IMR-90 (cell line): ENCODE data around the gene PPP1R12B. TPM values are rescaled to one million over a fixed set of nuclear protein-coding genes. Genes with fewer than 3 reads are reported as not detected.
A peak's percentile ranks its signal among the peaks of the same experiment; 100 is the strongest.

ENCODE experiments used
- ATAC-seq: fragments of 200-7000 bp; cut with Tn5 transposase; 2 replicates; pipeline ENCODE4 v1.9.1; 2020; ENCODE audit warnings: low read depth, mild to moderate bottlenecking, moderate library complexity
- BruUV-seq: library from RNA; stranded (reverse); fragments of 400-500 nt; replicated peaks from 2 replicates; lab custom pipeline; 2021; lab: Mats Ljungman, UMichigan
- CTCF ChIA-PET: fragments of 300-600 bp; formaldehyde crosslinking; extraction: SDS; loops from one replicate; lab custom pipeline; 2021; ENCODE audit warnings: antibody characterized with exemption; lab: Yijun Ruan, JAX
- POLR2A ChIA-PET: fragments of 300-600 bp; sonication (Branson Sonifier 250); formaldehyde crosslinking; loops from one replicate; lab custom pipeline; 2022; ENCODE audit warnings: antibody characterized with exemption; ENCODE audit not compliant: unreplicated experiment; lab: Charles Lee
- DNase-seq: peaks from one replicate; pipeline ENCODE4 v3.0.0; 2013
- H2AFZ ChIP-seq: replicated peaks from 2 replicates; pipeline ENCODE3; 2013; ENCODE audit warnings: low read length, mild to moderate bottlenecking; ENCODE audit not compliant: poor library complexity
- H2AK5ac ChIP-seq: 2 replicates; pipeline ENCODE4 v1.6.1; 2013; ENCODE audit warnings: low read depth, low read length, inconsistent platforms
- H2AK9ac ChIP-seq: replicated peaks from 2 replicates; pipeline ENCODE3; 2013; ENCODE audit warnings: mild to moderate bottlenecking, low read depth, low read length, moderate library complexity; ENCODE audit not compliant: poor library complexity
- H2BK120ac ChIP-seq: 2 replicates; pipeline ENCODE4 v1.6.1; 2013; ENCODE audit warnings: low read depth, low read length, inconsistent platforms
- H2BK15ac ChIP-seq: 3 replicates; pipeline ENCODE4 v1.6.1; 2013; ENCODE audit warnings: low read depth, low read length, inconsistent platforms
- H2BK20ac ChIP-seq: 2 replicates; pipeline ENCODE4 v1.6.1; 2013; ENCODE audit warnings: low read depth, mild to moderate bottlenecking, inconsistent platforms, low read length, moderate library complexity
- H2BK5ac ChIP-seq: 2 replicates; pipeline ENCODE4 v1.6.1; 2013; ENCODE audit warnings: mild to moderate bottlenecking, low read depth, low read length, inconsistent platforms; ENCODE audit not compliant: poor library complexity, severe bottlenecking
- H3K14ac ChIP-seq: replicated peaks from 2 replicates; pipeline ENCODE4 v1.6.1; 2013; ENCODE audit warnings: low read depth, low read length, inconsistent platforms
- H3K18ac ChIP-seq: 2 replicates; pipeline ENCODE4 v1.6.1; 2013; ENCODE audit warnings: low read depth, low read length, control low read depth
- H3K23ac ChIP-seq: 2 replicates; pipeline ENCODE4 v1.6.1; 2013; ENCODE audit warnings: low read depth, low read length, inconsistent platforms
- H3K27ac ChIP-seq: 2 replicates; pipeline ENCODE4 v1.5.1; 2013; ENCODE audit warnings: mild to moderate bottlenecking, control low read depth, low read length; ENCODE audit not compliant: insufficient read depth
- H3K27me3 ChIP-seq: 2 replicates; pipeline ENCODE4 v1.6.1; 2013; ENCODE audit warnings: low read length; ENCODE audit not compliant: control insufficient read depth, insufficient read depth
- H3K36me3 ChIP-seq: 2 replicates; pipeline ENCODE4 v1.6.1; 2013; ENCODE audit warnings: low read length, mixed read lengths; ENCODE audit not compliant: control insufficient read depth, insufficient read depth
- H3K4ac ChIP-seq: 2 replicates; pipeline ENCODE4 v1.6.1; 2013; ENCODE audit warnings: low read depth, low read length, inconsistent platforms
- H3K4me1 ChIP-seq: 2 replicates; pipeline ENCODE4 v1.6.1; 2013; ENCODE audit warnings: low read length, mixed read lengths; ENCODE audit not compliant: control insufficient read depth, insufficient read depth
- H3K4me2 ChIP-seq: 2 replicates; pipeline ENCODE4 v1.6.1; 2013; ENCODE audit warnings: low read depth, mild to moderate bottlenecking, control low read depth, low read length, moderate library complexity
- H3K4me3 ChIP-seq: 2 replicates; pipeline ENCODE4 v1.5.1; 2013; ENCODE audit warnings: low read depth, mild to moderate bottlenecking, control low read depth, low read length, moderate library complexity; ENCODE audit not compliant: insufficient read depth
- H3K56ac ChIP-seq: 2 replicates; pipeline ENCODE4 v1.6.1; 2013; ENCODE audit warnings: low read length, inconsistent platforms; ENCODE audit not compliant: insufficient read depth; ENCODE audit errors: extremely low read depth
- H3K79me1 ChIP-seq, 2 experiments: 2 replicates each; pipeline ENCODE4 v1.6.1; 2013; ENCODE audit warnings: low read length in 2 of 2, inconsistent platforms in 1 of 2, low read depth in 1 of 2
- H3K9ac ChIP-seq: 2 replicates; pipeline ENCODE4 v1.6.1; 2013; ENCODE audit warnings: low read depth, low read length, control low read depth
- H3K9me1 ChIP-seq: 2 replicates; pipeline ENCODE4 v1.6.1; 2013; ENCODE audit warnings: low read length, inconsistent platforms; ENCODE audit not compliant: insufficient read depth
- H3K9me3 ChIP-seq: 2 replicates; pipeline ENCODE4 v1.6.1; 2013; ENCODE audit warnings: low read length; ENCODE audit not compliant: control insufficient read depth, insufficient read depth
- H4K20me1 ChIP-seq: 2 replicates; pipeline ENCODE4 v1.6.1; 2013; ENCODE audit warnings: low read length, inconsistent platforms; ENCODE audit not compliant: insufficient read depth
- H4K5ac ChIP-seq: 2 replicates; pipeline ENCODE4 v1.6.1; 2013; ENCODE audit warnings: mild to moderate bottlenecking, low read depth, low read length, control low read depth
- H4K8ac ChIP-seq, 2 experiments: 2 replicates each; pipeline ENCODE4 v1.6.1; 2013; ENCODE audit warnings: low read depth in 2 of 2, low read length in 2 of 2, control low read depth in 1 of 2, inconsistent platforms in 1 of 2
- H4K91ac ChIP-seq: 2 replicates; pipeline ENCODE4 v1.6.1; 2013; ENCODE audit warnings: low read depth, low read length, inconsistent platforms; ENCODE audit not compliant: insufficient read depth
- CEBPB ChIP-seq: IDR thresholded peaks from 2 replicates; pipeline ENCODE4 v1.6.1; 2012; ENCODE audit warnings: low read depth, low read length, improper control_type of control experiment
- ELK1 ChIP-seq: fragments of 150-350 bp; IDR thresholded peaks from 2 replicates; pipeline ENCODE4 v1.6.1; 2016; ENCODE audit warnings: low read depth, mild to moderate bottlenecking, low read length, moderate library complexity, borderline replicate concordance
- FOS ChIP-seq: fragments of 150-350 bp; IDR thresholded peaks from 2 replicates; pipeline ENCODE4 v1.6.1; 2016; ENCODE audit warnings: low read depth, low read length
- MAFK ChIP-seq: IDR thresholded peaks from 2 replicates; pipeline ENCODE4 v1.6.1; 2012; ENCODE audit warnings: low read depth, low read length, improper control_type of control experiment
- RAD21 ChIP-seq: IDR thresholded peaks from 2 replicates; pipeline ENCODE4 v1.6.1; 2012; ENCODE audit warnings: low read length, improper control_type of control experiment
- RCOR1 ChIP-seq: IDR thresholded peaks from 2 replicates; pipeline ENCODE4 v1.6.1; 2012; ENCODE audit warnings: mild to moderate bottlenecking, low read length, improper control_type of control experiment; ENCODE audit not compliant: insufficient replicate concordance
- SMC3 ChIP-seq: fragments of 150-350 bp; IDR thresholded peaks from 2 replicates; pipeline ENCODE4 v1.6.1; 2016; ENCODE audit warnings: low read depth, mild to moderate bottlenecking, antibody characterized with exemption, low read length, moderate library complexity
- WGBS, 2 experiments: methylation state at CpG; one replicate each; pipeline versions ENCODE4 v1.1.5 to v1.1.7; 2013; ENCODE audit warnings: missing lambda C conversion rate in 2 of 2; ENCODE audit not compliant: insufficient read length in 1 of 2; ENCODE audit errors: extremely low coverage in 2 of 2; 5-methylcytosine and 5-hydroxymethylcytosine counted together
- dilution Hi-C: fragments of 300-500 bp; cut with HindIII; formaldehyde crosslinking; loops from one replicate; pipeline ENCODE4 v1.14.3; 2018; ENCODE audit warnings: low sequenced_read_pairs; ENCODE audit not compliant: unreplicated experiment
- in situ Hi-C: fragments of 300-500 bp; cut with MboI; formaldehyde crosslinking; loops from 3 replicates; pipeline ENCODE4 v1.14.3; 2019; ENCODE audit warnings: low sequenced_read_pairs, inconsistent platforms, mixed read lengths
- intact Hi-C: fragments of 100-400 bp; cut with micrococcal nuclease; formaldehyde crosslinking; loops from 2 replicates; pipeline ENCODE4 v1.10.0; 2022
- polyA plus RNA-seq, 3 experiments: library from polyadenylated mRNA; depleted of rRNA; stranded (reverse); fragments of >200 nt; gene quantifications; 2 replicates each; pipeline ENCODE4 v1.2.3, GENCODE V29; 2012; ENCODE audit warnings: low replicate concordance in 1 of 3
- total RNA-seq: library from RNA; depleted of rRNA; stranded (reverse); fragments of >200 nt; gene quantifications from 2 replicates; pipeline ENCODE4 v1.2.3, GENCODE V29; 2012

PPP1R12B gene
- total and polyA plus RNA-seq, 2 of the 4 experiments (the other 2 are of a cell fraction) = 8.5 to 12.0 TPM

GRCh38 chr1:202591515-202591914 is 243.0 kb downstream of the PPP1R12B start:
- H4K20me1 ChIP-seq = no peaks in the 10 kb centered on the region
- H3K27me3 ChIP-seq = no peaks in the 10 kb centered on the region
- CTCF ChIA-PET = no interaction called here
- H3K4me2 ChIP-seq = no peak overlapping the region
- peak overlapping the region; percentile 11 for H2AK9ac ChIP-seq
- intact Hi-C loops (no loop called here), in situ Hi-C loops (no loop called here), dilution Hi-C loops (no loop called here)
- H3K36me3 ChIP-seq = no peaks in the 10 kb centered on the region
- H4K8ac ChIP-seq = peak overlapping the region in 1 of 2 experiments; percentile 98; a peak in 3 of 4 replicates
- H3K27ac ChIP-seq = no peak overlapping the region
- no peak for ATAC-seq
- no peak overlapping the region for H3K9ac ChIP-seq
- H3K4ac ChIP-seq = peak overlapping the region; percentile 99
- peaks cover 32% of the 10 kb centered on the region for H3K4me1 ChIP-seq
- peak overlapping the region; percentile 49 for H2BK5ac ChIP-seq
- POLR2A ChIA-PET = no interaction called here
- DNase-seq = no peak
- H2BK15ac ChIP-seq = peak overlapping the region; percentile 97; the same call in 2 of the 3 replicates
- no peak for TF ChIP-seq ELK1
- no peak for TF ChIP-seq RCOR1
- TF ChIP-seq FOS = no peak
- no peak for TF ChIP-seq SMC3
- TF ChIP-seq MAFK = no peak
- no peak for TF ChIP-seq CEBPB
- no peak for TF ChIP-seq RAD21
- H3K4me3 ChIP-seq = no peak overlapping the region
- peak overlapping the region; percentile 99 for H4K91ac ChIP-seq
- H3K14ac ChIP-seq = no peak overlapping the region
- H2BK120ac ChIP-seq = peak overlapping the region; percentile 83
- H3K79me1 ChIP-seq = peaks cover 0 to 21% of the 10 kb centered on the region in 2 experiments; a peak in 1 of 4 replicates
- peak overlapping the region; percentile 48 for H2BK20ac ChIP-seq
- no peak overlapping the region for H3K23ac ChIP-seq
- no peak overlapping the region for H2AFZ ChIP-seq
- H3K56ac ChIP-seq = no peak overlapping the region
- H2AK5ac ChIP-seq = peak overlapping the region; percentile 92
- BruUV-seq = no TSS peak
- H3K9me1 ChIP-seq = peaks cover 36% of the 10 kb centered on the region
- WGBS, 2 experiments = 100% methylated on average over 2 of the region's 7 CpGs; no CpG with 5 or more reads in 1 of the 2 experiments
- H4K5ac ChIP-seq = no peak overlapping the region
- H3K18ac ChIP-seq = peak overlapping the region; percentile 19; the same call in 1 of the 2 replicates
- H3K9me3 ChIP-seq = no peaks in the 10 kb centered on the region
